ENCODE data around the gene KIF6.

DNA sequence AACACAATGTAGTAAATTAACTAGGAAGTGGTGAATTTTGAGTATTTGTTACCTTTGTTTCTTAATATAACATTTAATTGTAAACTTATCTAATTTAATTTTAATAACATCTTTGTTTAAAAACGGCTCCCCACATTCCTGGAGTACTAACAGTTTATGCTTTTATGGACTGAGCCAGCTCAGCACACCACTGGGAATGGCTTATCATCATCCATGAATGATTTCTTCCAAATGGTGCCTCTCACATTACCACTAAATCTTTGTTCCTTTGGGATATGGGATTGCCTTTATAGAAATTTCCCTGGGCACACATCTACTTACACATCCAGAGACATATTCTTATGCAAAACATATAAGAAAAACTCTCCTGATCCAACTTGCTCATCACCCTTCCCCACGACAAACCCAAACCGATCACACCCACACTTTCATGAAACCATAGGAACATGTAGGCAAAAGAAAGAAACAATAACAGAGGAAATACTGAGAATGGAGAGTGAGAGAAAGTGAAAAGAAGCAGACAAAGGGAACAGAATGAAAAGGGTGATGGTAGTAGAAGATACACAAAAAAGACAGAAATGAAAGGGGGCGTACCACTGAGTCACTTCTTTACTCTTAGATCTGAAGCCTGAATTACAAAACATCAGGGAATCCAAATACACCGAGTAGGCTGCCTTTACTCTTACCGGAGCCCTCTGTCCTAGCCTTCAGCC lies 344.2 kb downstream of the KIF6 start:
- TF ChIP-seq, protein P1, sequence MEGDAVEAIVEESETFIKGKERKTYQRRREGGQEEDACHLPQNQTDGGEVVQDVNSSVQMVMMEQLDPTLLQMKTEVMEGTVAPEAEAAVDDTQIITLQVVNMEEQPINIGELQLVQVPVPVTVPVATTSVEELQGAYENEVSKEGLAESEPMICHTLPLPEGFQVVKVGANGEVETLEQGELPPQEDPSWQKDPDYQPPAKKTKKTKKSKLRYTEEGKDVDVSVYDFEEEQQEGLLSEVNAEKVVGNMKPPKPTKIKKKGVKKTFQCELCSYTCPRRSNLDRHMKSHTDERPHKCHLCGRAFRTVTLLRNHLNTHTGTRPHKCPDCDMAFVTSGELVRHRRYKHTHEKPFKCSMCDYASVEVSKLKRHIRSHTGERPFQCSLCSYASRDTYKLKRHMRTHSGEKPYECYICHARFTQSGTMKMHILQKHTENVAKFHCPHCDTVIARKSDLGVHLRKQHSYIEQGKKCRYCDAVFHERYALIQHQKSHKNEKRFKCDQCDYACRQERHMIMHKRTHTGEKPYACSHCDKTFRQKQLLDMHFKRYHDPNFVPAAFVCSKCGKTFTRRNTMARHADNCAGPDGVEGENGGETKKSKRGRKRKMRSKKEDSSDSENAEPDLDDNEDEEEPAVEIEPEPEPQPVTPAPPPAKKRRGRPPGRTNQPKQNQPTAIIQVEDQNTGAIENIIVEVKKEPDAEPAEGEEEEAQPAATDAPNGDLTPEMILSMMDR (conservative IDR thresholded peaks at IDR 0.05; ENCODE audit: low read depth, low read length) = no peak
- no peak for TF ChIP-seq EZH2 (IDR thresholded peaks at IDR 0.05; ENCODE audit: borderline replicate concordance, low read depth, low read length, poor library complexity, severe bottlenecking)
